ENCODE results near the gene RAD51AP2. TPM values are rescaled to one million over a fixed set of nuclear protein-coding genes. Genes with fewer than 3 reads are reported as not detected.

The RAD51AP2 gene
- total and polyA plus RNA-seq, 10 of the 15 experiments (the other 5 are each of a cell fraction or from before 2014, with no cell fraction given): under 0.01 to 0.02 TPM; not detected in 8

DNA sequence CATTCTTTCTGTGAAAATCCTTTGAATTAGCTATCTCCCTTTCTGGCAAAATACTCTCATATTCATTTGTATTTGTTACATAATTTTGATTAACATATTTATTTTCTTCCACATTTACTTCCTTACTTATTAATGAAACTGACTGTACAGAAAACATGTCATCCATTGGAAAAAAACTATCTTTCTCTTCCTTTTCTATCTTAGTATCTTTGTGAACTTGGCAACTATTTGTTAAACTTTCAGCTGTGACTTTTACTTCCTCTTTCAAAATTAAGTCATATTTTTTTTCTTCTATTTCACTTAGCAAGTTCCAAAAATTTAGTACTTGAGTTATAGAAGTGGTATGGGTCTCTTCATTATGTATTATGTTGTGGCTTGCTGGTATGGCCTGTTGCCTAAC lies 2.6 kb downstream of the RAD51AP2 start (continued):
- no peak for TF ChIP-seq ELK1 (IDR thresholded peaks at IDR 0.05; ENCODE audit: low read depth, low read length)
- TF ChIP-seq, protein P1, sequence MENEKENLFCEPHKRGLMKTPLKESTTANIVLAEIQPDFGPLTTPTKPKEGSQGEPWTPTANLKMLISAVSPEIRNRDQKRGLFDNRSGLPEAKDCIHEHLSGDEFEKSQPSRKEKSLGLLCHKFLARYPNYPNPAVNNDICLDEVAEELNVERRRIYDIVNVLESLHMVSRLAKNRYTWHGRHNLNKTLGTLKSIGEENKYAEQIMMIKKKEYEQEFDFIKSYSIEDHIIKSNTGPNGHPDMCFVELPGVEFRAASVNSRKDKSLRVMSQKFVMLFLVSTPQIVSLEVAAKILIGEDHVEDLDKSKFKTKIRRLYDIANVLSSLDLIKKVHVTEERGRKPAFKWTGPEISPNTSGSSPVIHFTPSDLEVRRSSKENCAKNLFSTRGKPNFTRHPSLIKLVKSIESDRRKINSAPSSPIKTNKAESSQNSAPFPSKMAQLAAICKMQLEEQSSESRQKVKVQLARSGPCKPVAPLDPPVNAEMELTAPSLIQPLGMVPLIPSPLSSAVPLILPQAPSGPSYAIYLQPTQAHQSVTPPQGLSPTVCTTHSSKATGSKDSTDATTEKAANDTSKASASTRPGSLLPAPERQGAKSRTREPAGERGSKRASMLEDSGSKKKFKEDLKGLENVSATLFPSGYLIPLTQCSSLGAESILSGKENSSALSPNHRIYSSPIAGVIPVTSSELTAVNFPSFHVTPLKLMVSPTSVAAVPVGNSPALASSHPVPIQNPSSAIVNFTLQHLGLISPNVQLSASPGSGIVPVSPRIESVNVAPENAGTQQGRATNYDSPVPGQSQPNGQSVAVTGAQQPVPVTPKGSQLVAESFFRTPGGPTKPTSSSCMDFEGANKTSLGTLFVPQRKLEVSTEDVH (IDR thresholded peaks at IDR 0.05; ENCODE audit: low read depth, partially characterized antibody): no peak
- TF ChIP-seq ZBED1 (IDR thresholded peaks at IDR 0.05; ENCODE audit: borderline replicate concordance): no peak

GRCh38 chr2:17506736-17507616 lies 11.3 kb downstream of the RAD51AP2 start:
- DNase-seq (ENCODE audit: low read depth, low spot score): no peak
- ATAC-seq: no peak
- WGBS (ENCODE audit: insufficient coverage, insufficient replicate concordance, low lambda C conversion rate, missing lambda C conversion rate): 0% methylated on average over 2 of the region's 2 CpGs
- Histone ChIP-seq H3K79me2 (ENCODE audit: control insufficient read depth, insufficient read depth, low read length) (no peaks in the 10 kb centered on the region), H3K27me3 (replicated peaks in 1 of 2; ENCODE audit: control insufficient read depth in 2 of 2, insufficient read depth in 2 of 2, low read length in 1 of 2) (no peaks in the 10 kb centered on the region), H3K27ac (ENCODE audit: control insufficient read depth, insufficient read depth) (no peak overlapping the region), H4K20me1 (ENCODE audit: control insufficient read depth, insufficient read depth) (no peaks in the 10 kb centered on the region), H3K4me3 (no peak overlapping the region), H3K9me3 (replicated peaks; ENCODE audit: control insufficient read depth, insufficient read depth, low read length) (no peaks in the 10 kb centered on the region), H3K9ac (ENCODE audit: control insufficient read depth, insufficient read depth, low read length) (no peak overlapping the region), H3K4me1 (ENCODE audit: control insufficient read depth, insufficient read depth, low read length) (no peaks in the 10 kb centered on the region), H2AFZ (ENCODE audit: control insufficient read depth, low read depth, low read length) (no peak overlapping the region), H3K36me3 (ENCODE audit: control insufficient read depth in 2 of 2, insufficient read depth in 2 of 2, low read length in 1 of 2) (no peaks in the 10 kb centered on the region), H3K4me2 (ENCODE audit: control insufficient read depth, insufficient read depth) (no peak overlapping the region)
- intact Hi-C loops (cut with micrococcal nuclease; ENCODE audit: unreplicated experiment): no loop called here
- in situ Hi-C loops (cut with MboI): no loop called here
- POLR2A ChIA-PET: interaction anchor here (1.5 kb wide), 1 partner anchor 9 kb away, joined by 4 read pairs; no protein-coding TSS in a partner anchor
- no TSS peak for BruUV-seq (replicated peaks)
- SMC1A ChIA-PET (ENCODE audit: uncharacterized antibody, unreplicated experiment): interaction anchor here (1.9 kb wide), 1 partner anchor 16 kb away, joined by 4 read pairs; no protein-coding TSS in a partner anchor
- CTCF ChIA-PET: interaction anchor here (0.7 kb wide), 1 partner anchor 154 kb away, joined by 4 read pairs; no protein-coding TSS in a partner anchor
- no peak for TF ChIP-seq ZNF217 (IDR thresholded peaks at IDR 0.05)
- no peak for TF ChIP-seq PAX8 (IDR thresholded peaks at IDR 0.05)
- no peak for TF ChIP-seq RCOR1 (conservative IDR thresholded peaks at IDR 0.05; ENCODE audit: low read depth, low read length)
- no peak for TF ChIP-seq ZNF622 (IDR thresholded peaks at IDR 0.05)
- FAIRE-seq: no peak
- RAD21 ChIA-PET (ENCODE audit: unreplicated experiment): interaction anchor here (0.8 kb wide), 1 partner anchor 11 kb away, joined by 3 read pairs; the partner anchor contains the start of gene RAD51AP2
